Neural crest cell (in vitro differentiated cells): Measurements from ENCODE around the gene SEH1L. TPM values are rescaled to one million over a fixed set of nuclear protein-coding genes. Genes with fewer than 3 reads are reported as not detected.

Experiments used
- DNase-seq: peaks from one replicate; pipeline ENCODE4 v3.0.0; 2021; ENCODE audit warnings: low read depth, mixed read lengths, low spot score
- H3K27ac Mint-ChIP-seq: one replicate; pipeline ENCODE4 v1.8.0; 2021; ENCODE audit warnings: mild to moderate bottlenecking, mixed read lengths; ENCODE audit not compliant: unreplicated experiment
- H3K27me3 Mint-ChIP-seq: 2 replicates; pipeline ENCODE4 v1.8.0; 2021; ENCODE audit warnings: low read depth, mild to moderate bottlenecking, mixed read lengths
- H3K36me3 Mint-ChIP-seq: 2 replicates; pipeline ENCODE4 v1.8.0; 2021; ENCODE audit warnings: low read depth, mild to moderate bottlenecking, mixed read lengths
- H3K4me1 Mint-ChIP-seq: 2 replicates; pipeline ENCODE4 v1.8.0; 2021; ENCODE audit warnings: mixed read lengths
- H3K4me3 Mint-ChIP-seq: one replicate; pipeline ENCODE4 v1.8.0; 2021; ENCODE audit warnings: mild to moderate bottlenecking, mixed read lengths
- H3K9me3 Mint-ChIP-seq: 2 replicates; pipeline ENCODE4 v1.8.0; 2021; ENCODE audit warnings: mixed read lengths
- CTCF ChIP-seq: fragments of 200-600 bp; sonication (generic); conservative IDR thresholded peaks from 2 replicates; pipeline ENCODE4 v1.5.0; 2021; ENCODE audit warnings: antibody characterized with exemption, mild to moderate bottlenecking
- total RNA-seq: library from RNA; stranded (reverse); gene quantifications from 2 replicates; pipeline ENCODE4 v1.2.1, GENCODE V29; 2021

Gene SEH1L
- total RNA-seq, 1 donor from 2014 or later: 64.2 TPM

DNA sequence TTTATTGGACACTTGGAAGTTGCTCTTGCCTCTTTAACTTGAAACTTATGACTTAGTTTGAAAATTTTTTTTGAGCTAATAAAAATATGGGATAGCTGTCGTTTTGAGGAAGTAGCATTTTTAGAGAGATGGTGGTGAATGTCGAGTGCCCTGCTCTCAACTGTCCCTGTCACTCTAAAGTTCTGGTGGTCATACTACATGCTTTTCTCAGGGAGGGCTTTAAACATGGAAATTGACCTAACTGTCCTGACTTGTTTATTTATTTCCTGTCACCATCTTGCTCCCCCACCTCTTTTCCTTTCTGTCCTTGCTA lies 59.4 kb downstream of the SEH1L start:
- Mint-ChIP-seq H3K27me3 (no peaks in the 10 kb centered on the region), H3K36me3 (peaks cover 3% of the 10 kb centered on the region), H3K4me1 (no peaks in the 10 kb centered on the region), H3K4me3 (no peak overlapping the region), H3K9me3 (no peaks in the 10 kb centered on the region), H3K27ac (no peak overlapping the region)
- TF ChIP-seq CTCF: no peak
- DNase-seq: no peak

- no peak overlapping the region for H3K4me3 Mint-ChIP-seq
- H3K27ac Mint-ChIP-seq: no peak overlapping the region
- H3K27me3 Mint-ChIP-seq: no peaks in the 10 kb centered on the region
- H3K9me3 Mint-ChIP-seq: no peaks in the 10 kb centered on the region
- H3K36me3 Mint-ChIP-seq: peaks cover 19% of the 10 kb centered on the region
- no peak for TF ChIP-seq CTCF
- H3K4me1 Mint-ChIP-seq: no peaks in the 10 kb centered on the region
- no peak for DNase-seq
Measured at GRCh38 chr18:13011719-13012118, 63.9 kb downstream of the SEH1L start.

- TF ChIP-seq CTCF: no peak
- Mint-ChIP-seq H3K36me3 (peaks cover 19% of the 10 kb centered on the region), H3K27me3 (no peaks in the 10 kb centered on the region), H3K9me3 (no peaks in the 10 kb centered on the region), H3K4me1 (no peaks in the 10 kb centered on the region), H3K27ac (no peak overlapping the region), H3K4me3 (no peak overlapping the region)
- no peak for DNase-seq
Measured at GRCh38 chr18:13014232-13014631, 66.4 kb downstream of the SEH1L start.

DNA sequence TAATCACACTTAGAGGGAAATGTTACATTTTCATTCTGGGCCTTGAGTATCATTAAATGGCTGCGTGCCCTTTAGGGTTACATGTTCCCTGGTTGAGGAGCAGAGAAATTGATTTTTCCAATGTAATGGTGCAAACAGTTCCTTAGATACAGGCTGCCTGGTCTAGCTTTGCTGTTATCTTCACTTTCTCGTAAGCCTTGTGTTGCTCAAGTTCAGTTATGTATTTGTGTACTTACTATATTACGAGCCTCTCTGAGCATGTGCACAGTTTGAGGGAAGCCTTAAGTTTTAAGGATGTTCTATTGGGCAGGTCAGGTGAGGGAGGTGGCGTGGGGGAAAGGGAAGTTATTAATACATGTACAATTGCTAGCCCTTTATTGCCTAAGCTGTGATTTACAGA lies 67.0 kb downstream of the SEH1L start:
- Mint-ChIP-seq H3K4me3 (no peak overlapping the region), H3K27me3 (no peaks in the 10 kb centered on the region), H3K36me3 (peaks cover 19% of the 10 kb centered on the region), H3K9me3 (no peaks in the 10 kb centered on the region), H3K4me1 (no peaks in the 10 kb centered on the region), H3K27ac (no peak overlapping the region)
- no peak for DNase-seq
- no peak for TF ChIP-seq CTCF

DNA sequence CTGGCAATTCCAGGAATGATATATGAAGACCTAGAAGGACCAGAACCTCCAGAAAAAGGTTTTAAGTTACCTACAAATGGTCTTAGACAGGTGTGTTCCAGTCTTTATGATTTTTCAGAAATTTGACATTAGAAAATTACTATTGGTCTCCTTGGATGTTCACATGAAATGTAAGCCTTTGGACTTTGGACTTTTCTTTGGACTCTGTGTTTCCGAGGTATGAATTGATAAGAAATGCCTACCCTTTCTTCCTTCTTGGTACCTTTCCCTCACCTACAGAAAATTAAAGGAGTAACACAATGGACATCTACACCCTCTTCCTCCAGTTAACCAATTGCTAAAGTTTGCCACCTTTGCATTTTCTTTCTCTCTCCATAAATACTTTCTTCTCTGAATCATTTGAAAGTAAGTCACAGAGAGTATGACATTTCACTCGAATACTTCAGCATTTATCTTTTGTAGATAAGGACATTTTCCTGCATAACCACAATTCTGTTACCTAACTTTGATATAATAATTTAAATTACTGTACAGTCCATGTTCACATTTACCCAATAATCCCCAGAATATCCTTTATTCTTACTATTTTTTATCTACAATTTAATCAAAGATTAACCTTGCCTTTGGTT lies 69.5 kb downstream of the SEH1L start:
- H3K4me1 Mint-ChIP-seq: no peaks in the 10 kb centered on the region
- TF ChIP-seq CTCF: no peak
- H3K27ac Mint-ChIP-seq: no peak overlapping the region
- H3K36me3 Mint-ChIP-seq: peaks cover 29% of the 10 kb centered on the region
- H3K9me3 Mint-ChIP-seq: no peaks in the 10 kb centered on the region
- no peak overlapping the region for H3K4me3 Mint-ChIP-seq
- no peaks in the 10 kb centered on the region for H3K27me3 Mint-ChIP-seq
- no peak for DNase-seq

DNA sequence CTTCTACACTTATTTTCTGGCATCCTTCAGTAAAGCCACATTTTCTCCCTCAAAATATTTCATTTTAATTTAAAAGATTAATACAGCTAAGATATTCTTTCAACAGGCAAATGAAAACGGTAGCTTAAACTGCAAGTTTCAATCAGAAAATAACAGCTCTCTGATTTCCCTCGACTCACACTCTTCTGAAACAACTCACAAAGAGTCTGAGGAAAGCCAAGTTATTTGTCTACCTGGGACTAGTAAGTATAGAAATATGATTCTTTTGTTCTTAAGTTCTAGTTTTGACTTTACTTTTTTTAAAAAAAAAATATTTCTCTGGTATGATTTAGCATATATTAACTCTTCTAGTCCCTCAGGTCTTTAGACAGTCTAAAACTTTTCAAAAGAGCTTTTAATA lies 70.6 kb downstream of the SEH1L start:
- Mint-ChIP-seq H3K9me3 (peaks cover 3% of the 10 kb centered on the region), H3K4me1 (no peaks in the 10 kb centered on the region), H3K27ac (no peak overlapping the region), H3K36me3 (peaks cover 34% of the 10 kb centered on the region), H3K4me3 (no peak overlapping the region), H3K27me3 (no peaks in the 10 kb centered on the region)
- no peak for DNase-seq
- no peak for TF ChIP-seq CTCF
